Measurements from ENCODE around the gene ITGA2. TPM values are rescaled to one million over a fixed set of nuclear protein-coding genes. Genes with fewer than 3 reads are reported as not detected.

ITGA2 gene
- total RNA-seq, 1 experiment from 2014 or later, result 36.7 TPM

- peak overlapping the region; percentile 25 for H3K4me3 ChIP-seq (ENCODE audit: low read length)
- no peak for TF ChIP-seq EZH2phosphoT487 (IDR thresholded peaks at IDR 0.05; ENCODE audit: borderline replicate concordance, low read length)
- TF ChIP-seq, protein P1, sequence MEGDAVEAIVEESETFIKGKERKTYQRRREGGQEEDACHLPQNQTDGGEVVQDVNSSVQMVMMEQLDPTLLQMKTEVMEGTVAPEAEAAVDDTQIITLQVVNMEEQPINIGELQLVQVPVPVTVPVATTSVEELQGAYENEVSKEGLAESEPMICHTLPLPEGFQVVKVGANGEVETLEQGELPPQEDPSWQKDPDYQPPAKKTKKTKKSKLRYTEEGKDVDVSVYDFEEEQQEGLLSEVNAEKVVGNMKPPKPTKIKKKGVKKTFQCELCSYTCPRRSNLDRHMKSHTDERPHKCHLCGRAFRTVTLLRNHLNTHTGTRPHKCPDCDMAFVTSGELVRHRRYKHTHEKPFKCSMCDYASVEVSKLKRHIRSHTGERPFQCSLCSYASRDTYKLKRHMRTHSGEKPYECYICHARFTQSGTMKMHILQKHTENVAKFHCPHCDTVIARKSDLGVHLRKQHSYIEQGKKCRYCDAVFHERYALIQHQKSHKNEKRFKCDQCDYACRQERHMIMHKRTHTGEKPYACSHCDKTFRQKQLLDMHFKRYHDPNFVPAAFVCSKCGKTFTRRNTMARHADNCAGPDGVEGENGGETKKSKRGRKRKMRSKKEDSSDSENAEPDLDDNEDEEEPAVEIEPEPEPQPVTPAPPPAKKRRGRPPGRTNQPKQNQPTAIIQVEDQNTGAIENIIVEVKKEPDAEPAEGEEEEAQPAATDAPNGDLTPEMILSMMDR (conservative IDR thresholded peaks at IDR 0.05; ENCODE audit: low read depth, low read length), result no peak
- TF ChIP-seq EZH2 (IDR thresholded peaks at IDR 0.05; ENCODE audit: low read length, unreplicated experiment), result no peak
- CTCF ChIA-PET, result no interaction called here
- no peak overlapping the region for H3K9ac ChIP-seq (ENCODE audit: low read length)
- DNase-seq (no peak), ATAC-seq (no peak)
- H3K4me1 ChIP-seq (ENCODE audit: insufficient read depth, low read length), result peaks cover 52% of the 10 kb centered on the region
- intact Hi-C loops (cut with micrococcal nuclease), result no loop called here
- no peaks in the 10 kb centered on the region for H3K27me3 ChIP-seq (ENCODE audit: low read length)
- BruUV-seq (replicated peaks), result no TSS peak
- peaks cover 100% of the 10 kb centered on the region for H3K79me2 ChIP-seq (ENCODE audit: low read length)
- no peak overlapping the region for H3K27ac ChIP-seq (ENCODE audit: low read length)
- peaks cover 60% of the 10 kb centered on the region for H3K36me3 ChIP-seq (ENCODE audit: low read depth, low read length)
- H3K9me3 ChIP-seq (ENCODE audit: low read length), result no peaks in the 10 kb centered on the region
- POLR2A ChIA-PET (ENCODE audit: unreplicated experiment), result interaction anchor here (0.7 kb wide), 1 partner anchor 51 kb away, joined by 3 read pairs; no protein-coding TSS in a partner anchor
- no peaks in the 10 kb centered on the region for H3F3A ChIP-seq (ENCODE audit: low read length, unreplicated experiment)
- peak overlapping the region; percentile 86 for H3K4me2 ChIP-seq (ENCODE audit: low read length)
- no peak overlapping the region for H2AFZ ChIP-seq (ENCODE audit: low read length)
- H4K20me1 ChIP-seq (ENCODE audit: low read length), result peaks cover 81% of the 10 kb centered on the region
- no peaks in the 10 kb centered on the region for H3K9me2 ChIP-seq (replicated peaks; ENCODE audit: low read length)
Observed at GRCh38 chr5:52994266-52994665, 5.1 kb downstream of the ITGA2 start.

DNA sequence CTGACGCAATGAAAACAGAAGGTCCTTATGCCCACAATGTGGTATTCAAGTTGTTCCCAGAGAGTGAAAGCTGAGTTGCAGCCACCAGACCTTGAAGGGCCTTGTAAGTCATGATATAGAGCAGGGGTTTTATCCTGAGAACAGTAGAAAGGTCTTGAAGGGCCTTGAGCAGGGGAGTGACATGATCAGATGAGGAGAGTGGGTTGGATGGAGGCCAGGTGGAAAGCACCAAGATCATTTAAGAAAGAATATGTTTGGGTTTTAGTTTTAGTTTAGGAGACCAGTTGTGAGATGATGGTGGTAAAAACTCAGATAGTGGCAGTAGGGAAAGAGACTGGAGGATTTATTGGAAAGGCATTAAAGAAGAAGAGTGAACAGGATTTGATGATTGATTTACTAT, 5.9 kb downstream of the ITGA2 start:
- DNase-seq (no peak), ATAC-seq (no peak)
- Histone ChIP-seq H3K4me3 (ENCODE audit: low read length) (no peak overlapping the region), H3K9me2 (replicated peaks; ENCODE audit: low read length) (no peaks in the 10 kb centered on the region), H3F3A (ENCODE audit: low read length, unreplicated experiment) (no peaks in the 10 kb centered on the region), H3K27me3 (ENCODE audit: low read length) (no peaks in the 10 kb centered on the region), H2AFZ (ENCODE audit: low read length) (no peak overlapping the region), H3K9me3 (ENCODE audit: low read length) (no peaks in the 10 kb centered on the region), H3K9ac (ENCODE audit: low read length) (no peak overlapping the region), H3K79me2 (ENCODE audit: low read length) (peaks cover 100% of the 10 kb centered on the region), H3K4me1 (ENCODE audit: insufficient read depth, low read length) (peaks cover 52% of the 10 kb centered on the region), H3K36me3 (ENCODE audit: low read depth, low read length) (peaks cover 67% of the 10 kb centered on the region), H4K20me1 (ENCODE audit: low read length) (peaks cover 78% of the 10 kb centered on the region), H3K27ac (ENCODE audit: low read length) (no peak overlapping the region), H3K4me2 (ENCODE audit: low read length) (0 out of 2 replicates have a peak overlapping the region, but pooled peaks have one; percentile 8)
- no peak for TF ChIP-seq EZH2 (IDR thresholded peaks at IDR 0.05; ENCODE audit: low read length, unreplicated experiment)
- TF ChIP-seq, protein P1 (conservative IDR thresholded peaks at IDR 0.05; ENCODE audit: low read depth, low read length), result no peak
- no peak for TF ChIP-seq EZH2phosphoT487 (IDR thresholded peaks at IDR 0.05; ENCODE audit: borderline replicate concordance, low read length)
- POLR2A ChIA-PET (ENCODE audit: unreplicated experiment), result interaction anchor here (0.7 kb wide), 1 partner anchor 52 kb away, joined by 3 read pairs; no protein-coding TSS in a partner anchor
- no TSS peak for BruUV-seq (replicated peaks)
- intact Hi-C loops (cut with micrococcal nuclease), result no loop called here
- CTCF ChIA-PET, result no interaction called here

- Histone ChIP-seq H2AFZ (ENCODE audit: low read length) (no peak overlapping the region), H3K9me2 (replicated peaks; ENCODE audit: low read length) (no peaks in the 10 kb centered on the region), H3K36me3 (ENCODE audit: low read depth, low read length) (peaks cover 64% of the 10 kb centered on the region), H3K4me3 (ENCODE audit: low read length) (no peak overlapping the region), H4K20me1 (ENCODE audit: low read length) (peaks cover 69% of the 10 kb centered on the region), H3K4me1 (ENCODE audit: insufficient read depth, low read length) (peaks cover 52% of the 10 kb centered on the region), H3K27ac (ENCODE audit: low read length) (no peak overlapping the region), H3K27me3 (ENCODE audit: low read length) (no peaks in the 10 kb centered on the region), H3K9me3 (ENCODE audit: low read length) (no peaks in the 10 kb centered on the region), H3F3A (ENCODE audit: low read length, unreplicated experiment) (no peaks in the 10 kb centered on the region), H3K4me2 (ENCODE audit: low read length) (peak overlapping the region; percentile 1; the same call in 1 of the 2 replicates), H3K79me2 (ENCODE audit: low read length) (peaks cover 100% of the 10 kb centered on the region), H3K9ac (ENCODE audit: low read length) (no peak overlapping the region)
- intact Hi-C loops (cut with micrococcal nuclease), result no loop called here
- no peak for ATAC-seq
- POLR2A ChIA-PET (ENCODE audit: unreplicated experiment), result no interaction called here
- CTCF ChIA-PET, result no interaction called here
- TF ChIP-seq EZH2 (IDR thresholded peaks at IDR 0.05; ENCODE audit: low read length, unreplicated experiment), result no peak
- TF ChIP-seq EZH2phosphoT487 (IDR thresholded peaks at IDR 0.05; ENCODE audit: borderline replicate concordance, low read length), result no peak
- TF ChIP-seq, protein P1 (conservative IDR thresholded peaks at IDR 0.05; ENCODE audit: low read depth, low read length), result no peak
- BruUV-seq (replicated peaks), result no TSS peak
- DNase-seq, result no peak
Observed at GRCh38 chr5:52995914-52996313, 6.8 kb downstream of the ITGA2 start.
